NT2/D1 (cell line): Measurements from ENCODE around the gene SRC.

ENCODE experiments used
- SUZ12 ChIP-seq: IDR thresholded peaks from 2 replicates; pipeline ENCODE4 v1.6.1; 2011; ENCODE audit not compliant: insufficient read length, insufficient read depth; ENCODE audit errors: extremely low read depth
- ZNF274 ChIP-seq: IDR thresholded peaks from 2 replicates; pipeline ENCODE4 v1.6.1; 2011; ENCODE audit warnings: mild to moderate bottlenecking, low read depth, low read length

DNA sequence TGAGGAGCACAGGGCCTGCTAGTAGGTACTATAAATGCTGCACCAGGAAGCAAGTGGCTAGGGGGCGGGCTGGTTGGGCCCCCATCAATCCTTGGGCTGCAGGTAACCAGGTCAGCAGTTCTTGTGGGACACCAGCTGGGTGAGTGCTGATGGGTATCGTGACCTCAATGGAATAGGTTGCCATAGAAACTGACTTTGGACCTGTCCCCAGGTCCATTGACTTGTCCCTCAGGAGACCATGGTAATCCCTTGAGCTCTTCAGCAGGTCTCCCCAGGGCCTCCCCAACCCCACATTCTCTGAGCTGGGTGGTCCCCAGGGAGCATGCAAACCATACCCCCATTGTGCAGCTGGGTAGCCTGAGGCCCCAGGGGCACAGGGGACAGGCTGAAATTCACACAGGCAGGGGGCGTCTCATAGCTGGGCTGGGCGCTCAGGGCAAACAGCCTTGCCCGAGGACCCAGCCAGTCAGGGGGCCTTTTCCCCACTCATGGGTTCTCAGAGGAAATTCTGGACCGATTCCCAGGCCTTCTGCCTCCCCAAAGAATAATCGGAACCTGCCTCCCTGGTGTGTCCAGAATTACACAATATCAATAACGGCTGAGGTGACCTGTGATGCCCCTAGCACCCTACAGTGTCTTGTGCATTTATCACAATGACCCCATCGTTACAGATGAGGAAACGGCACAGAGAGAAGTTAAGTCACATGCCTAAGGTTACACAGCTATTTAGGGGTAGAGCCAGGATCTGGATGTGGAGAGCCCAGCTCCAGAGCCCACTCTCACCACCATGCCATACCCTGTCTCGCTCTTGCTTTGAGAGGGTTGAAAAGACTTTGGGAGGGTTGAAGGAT, 35.9 kb downstream of the SRC start:
- TF ChIP-seq ZNF274 (no peak), SUZ12 (no peak)
